Measurements from ENCODE around the gene SMCHD1.
"Not testable (repeated sequence)": the region's sequence is repeated elsewhere in the genome, so short reads cannot be mapped to it uniquely, and the experiment has no call there.

- not testable (repeated sequence) for TF ChIP-seq POLR2AphosphoS5 (IDR thresholded peaks at IDR 0.05)
- TF ChIP-seq, protein P1, sequence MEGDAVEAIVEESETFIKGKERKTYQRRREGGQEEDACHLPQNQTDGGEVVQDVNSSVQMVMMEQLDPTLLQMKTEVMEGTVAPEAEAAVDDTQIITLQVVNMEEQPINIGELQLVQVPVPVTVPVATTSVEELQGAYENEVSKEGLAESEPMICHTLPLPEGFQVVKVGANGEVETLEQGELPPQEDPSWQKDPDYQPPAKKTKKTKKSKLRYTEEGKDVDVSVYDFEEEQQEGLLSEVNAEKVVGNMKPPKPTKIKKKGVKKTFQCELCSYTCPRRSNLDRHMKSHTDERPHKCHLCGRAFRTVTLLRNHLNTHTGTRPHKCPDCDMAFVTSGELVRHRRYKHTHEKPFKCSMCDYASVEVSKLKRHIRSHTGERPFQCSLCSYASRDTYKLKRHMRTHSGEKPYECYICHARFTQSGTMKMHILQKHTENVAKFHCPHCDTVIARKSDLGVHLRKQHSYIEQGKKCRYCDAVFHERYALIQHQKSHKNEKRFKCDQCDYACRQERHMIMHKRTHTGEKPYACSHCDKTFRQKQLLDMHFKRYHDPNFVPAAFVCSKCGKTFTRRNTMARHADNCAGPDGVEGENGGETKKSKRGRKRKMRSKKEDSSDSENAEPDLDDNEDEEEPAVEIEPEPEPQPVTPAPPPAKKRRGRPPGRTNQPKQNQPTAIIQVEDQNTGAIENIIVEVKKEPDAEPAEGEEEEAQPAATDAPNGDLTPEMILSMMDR (IDR thresholded peaks at IDR 0.05), result not testable (repeated sequence)
Measured at GRCh38 chr18:2837290-2837689, 181.8 kb downstream of the SMCHD1 start.

Measured in breast epithelium (tissue), 3 donors.